GM19455 (cell line): ENCODE results near the gene MYO5C.

Experiments
- ATAC-seq: cut with Tn5 transposase; IDR thresholded peaks from one replicate; pipeline ENCODE4 v1.9.1; 2021; ENCODE audit not compliant: unreplicated experiment

MYO5C gene

GRCh38 chr15:52153900-52154895, 141.4 kb downstream of the MYO5C start:
- ATAC-seq = no peak

DNA sequence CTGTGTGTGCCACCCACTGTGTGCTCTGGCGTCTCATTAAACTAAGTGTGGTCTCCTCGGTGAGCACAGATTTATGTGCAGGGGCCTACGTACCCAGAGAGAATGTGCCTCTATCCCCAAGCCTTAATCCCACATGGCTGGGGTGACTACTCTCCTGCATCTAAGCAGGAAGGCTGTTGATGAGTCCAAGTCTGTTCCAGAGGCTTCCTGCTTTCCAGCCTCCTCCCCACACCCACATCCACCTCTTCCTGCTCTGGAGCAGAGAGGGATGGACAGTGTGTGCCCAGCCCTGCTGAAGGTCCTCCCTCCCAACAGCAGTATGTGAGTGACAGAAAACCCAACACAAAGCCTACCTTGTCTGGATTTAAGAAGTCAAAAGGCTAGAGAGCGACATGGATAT, 144.3 kb downstream of the MYO5C start:
- no peak for ATAC-seq

GRCh38 chr15:52150871-52151270, 144.7 kb downstream of the MYO5C start:
- ATAC-seq = no peak

DNA sequence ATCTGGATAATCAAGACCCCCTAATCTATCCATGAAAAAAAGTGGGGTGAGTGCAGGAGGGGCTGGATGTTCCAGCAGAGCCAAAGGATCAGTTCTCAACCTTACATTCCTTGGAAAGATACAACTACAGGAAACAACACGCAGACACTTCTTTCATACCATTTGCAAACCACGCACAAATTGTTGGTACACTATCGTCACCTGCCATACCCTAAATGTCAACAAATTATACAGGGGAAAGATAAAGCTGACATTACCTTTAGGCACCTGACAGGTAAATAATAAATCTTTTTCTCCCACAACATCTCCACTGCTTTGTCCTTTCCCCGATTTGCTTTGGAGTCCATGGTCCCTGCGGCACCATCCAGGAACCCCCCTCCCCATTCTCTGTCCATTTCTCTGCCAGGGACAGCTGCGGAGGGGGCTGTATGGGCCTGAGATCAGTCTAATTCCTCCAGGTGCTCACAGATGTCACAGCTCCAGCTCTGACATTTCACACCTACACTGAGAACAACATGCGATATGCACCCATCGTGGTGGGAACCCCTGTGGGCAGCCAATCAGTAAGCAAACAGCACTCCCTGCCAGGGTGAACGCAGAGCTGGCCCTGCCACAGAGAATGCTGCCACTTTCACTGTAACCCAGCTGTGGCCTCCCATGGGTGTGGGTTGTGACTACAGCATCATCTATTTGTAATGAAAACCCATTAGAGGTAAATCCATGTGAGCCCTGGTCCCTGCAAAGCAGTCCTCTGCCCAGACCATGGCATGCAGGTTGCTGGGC, 145.4 kb downstream of the MYO5C start:
- ATAC-seq = no peak

DNA sequence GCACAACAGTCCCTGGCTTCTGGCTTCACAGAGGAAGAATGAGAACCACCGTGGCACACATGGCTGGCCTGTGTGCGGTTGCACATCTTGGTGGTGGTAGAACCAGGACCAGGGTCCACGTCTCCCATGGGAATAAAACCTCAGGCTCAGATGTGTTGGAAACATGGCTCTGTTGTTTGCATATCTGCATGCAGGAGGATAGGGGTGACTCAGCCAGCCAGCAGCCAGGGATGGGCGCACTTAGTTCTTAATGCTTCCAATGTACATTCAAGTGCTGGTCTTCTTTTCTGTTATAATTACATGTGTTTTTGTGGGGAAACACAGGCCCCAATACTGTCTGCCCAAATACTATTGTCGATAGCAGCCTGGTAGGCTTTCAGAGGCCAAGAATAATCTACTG, 147.2 kb downstream of the MYO5C start:
- no peak for ATAC-seq

DNA sequence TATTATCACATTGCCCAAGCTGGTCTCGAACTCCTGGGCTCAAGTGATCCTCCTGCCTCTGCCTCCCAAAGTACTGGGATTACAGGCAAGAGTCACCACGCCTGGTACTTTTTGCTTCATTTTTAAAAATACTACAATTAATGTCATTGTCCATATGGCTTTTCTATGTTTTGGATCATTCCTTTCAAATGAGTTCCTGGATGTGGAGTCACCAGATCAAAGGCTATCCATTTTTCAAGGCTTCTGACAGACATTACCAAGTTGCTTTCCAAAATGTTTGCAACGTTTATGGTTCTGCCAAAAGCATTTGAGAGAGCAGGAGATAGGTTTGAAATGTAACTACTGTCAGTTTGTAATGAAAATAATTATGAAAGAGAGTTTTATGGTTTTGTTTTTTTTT, 148.8 kb downstream of the MYO5C start:
- no peak for ATAC-seq

GRCh38 chr15:52146261-52146660, 149.3 kb downstream of the MYO5C start:
- no peak for ATAC-seq

DNA sequence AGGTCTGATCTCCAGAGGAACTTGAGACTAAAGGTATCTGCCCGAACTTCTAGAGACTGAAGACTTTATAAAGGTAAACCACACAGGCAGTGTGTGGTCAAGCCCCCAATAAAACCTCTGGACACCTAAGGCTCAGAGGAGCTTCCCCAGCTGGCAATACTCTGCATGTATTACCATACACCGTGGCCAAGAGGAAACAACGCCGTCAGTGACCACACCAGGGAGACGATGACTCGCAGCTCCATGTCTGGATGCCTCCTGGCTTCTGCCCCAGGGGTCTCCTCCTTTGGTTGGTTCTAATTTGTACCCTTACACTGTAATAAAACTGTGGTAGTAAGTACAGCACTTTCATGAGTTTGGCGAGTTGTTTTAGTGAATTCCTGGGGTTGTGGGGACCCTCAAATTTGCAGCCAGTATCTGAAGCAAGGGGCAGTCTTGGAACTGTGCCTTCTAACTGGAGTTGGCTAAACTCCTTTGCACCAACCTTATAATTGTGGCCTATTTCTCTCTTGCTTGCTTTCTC, 150.9 kb downstream of the MYO5C start:
- ATAC-seq = no peak

DNA sequence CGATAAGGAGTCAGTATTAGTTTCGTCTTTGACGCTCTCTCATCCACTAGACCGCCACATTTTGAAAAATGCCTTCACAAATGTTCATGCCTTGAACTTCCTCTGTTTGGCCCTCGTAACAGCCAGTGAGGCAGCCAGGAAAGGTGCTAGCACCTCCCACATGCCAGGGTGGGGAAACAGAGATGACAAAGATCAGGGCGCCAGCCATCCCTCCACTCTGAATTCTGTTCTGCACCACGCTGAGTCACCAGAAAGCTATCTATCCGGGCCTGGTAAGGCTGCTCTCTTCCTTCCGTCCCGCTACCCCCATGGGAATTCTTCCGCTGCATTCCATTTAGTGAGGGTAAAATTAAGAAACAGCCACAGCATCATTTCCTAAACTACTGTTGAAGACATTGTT, 151.7 kb downstream of the MYO5C start:
- no peak for ATAC-seq
